Measurements from ENCODE around the gene MAMDC2. TPM values are rescaled to one million over a fixed set of nuclear protein-coding genes. Genes with fewer than 3 reads are reported as not detected.
A peak's percentile ranks its signal among the peaks of the same experiment; 100 is the strongest.

The MAMDC2 gene
- total and polyA plus RNA-seq, 8 donors = 6.1 to 23.6 (median 7.6) TPM

- no peak for TF ChIP-seq CTCF (IDR thresholded peaks at IDR 0.05)
- no peak for DNase-seq
- Histone ChIP-seq H3K27ac (no peak overlapping the region), H3K9me3 (no peaks in the 10 kb centered on the region), H3K4me3 (no peak overlapping the region), H3K4me1 (no peaks in the 10 kb centered on the region), H3K27me3 (no peaks in the 10 kb centered on the region), H3K36me3 (no peaks in the 10 kb centered on the region)
- intact Hi-C loops (cut with DNase I) = no loop called here
- ATAC-seq = no peak
These were observed 33.6 kb upstream of the MAMDC2 start for GRCh38 chr9:70010015-70010414.

GRCh38 chr9:70011366-70011765 is 32.3 kb upstream of the MAMDC2 start:
- Histone ChIP-seq H3K4me1 (no peaks in the 10 kb centered on the region), H3K36me3 (no peaks in the 10 kb centered on the region), H3K27me3 (no peaks in the 10 kb centered on the region), H3K9me3 (no peaks in the 10 kb centered on the region), H3K27ac (no peak overlapping the region), H3K4me3 (no peak overlapping the region)
- intact Hi-C loops (cut with DNase I) = no loop called here
- ATAC-seq (no peak), DNase-seq (no peak)
- TF ChIP-seq CTCF (IDR thresholded peaks at IDR 0.05) = no peak

GRCh38 chr9:70012569-70012968 is 31.1 kb upstream of the MAMDC2 start:
- Histone ChIP-seq H3K4me3 (no peak overlapping the region), H3K27ac (no peak overlapping the region), H3K9me3 (no peaks in the 10 kb centered on the region), H3K36me3 (no peaks in the 10 kb centered on the region), H3K4me1 (no peaks in the 10 kb centered on the region), H3K27me3 (no peaks in the 10 kb centered on the region)
- no peak for DNase-seq
- no peak for TF ChIP-seq CTCF (IDR thresholded peaks at IDR 0.05)
- intact Hi-C loops (cut with DNase I) = no loop called here
- ATAC-seq = no peak

GRCh38 chr9:70013598-70014196 is 30.0 kb upstream of the MAMDC2 start:
- intact Hi-C loops (cut with DNase I) = no loop called here
- no peaks in the 10 kb centered on the region for H3K4me1 ChIP-seq
- ATAC-seq (peak; percentile 22), DNase-seq (no peak)
- no peaks in the 10 kb centered on the region for H3K27me3 ChIP-seq
- H3K27ac ChIP-seq = no peak overlapping the region
- no peaks in the 10 kb centered on the region for H3K36me3 ChIP-seq
- H3K9me3 ChIP-seq = no peaks in the 10 kb centered on the region
- TF ChIP-seq CTCF (IDR thresholded peaks at IDR 0.05) = no peak
- H3K4me3 ChIP-seq = no peak overlapping the region

- no peaks in the 10 kb centered on the region for H3K9me3 ChIP-seq
- TF ChIP-seq CTCF (IDR thresholded peaks at IDR 0.05) = no peak
- no peak overlapping the region for H3K4me3 ChIP-seq
- ATAC-seq (no peak), DNase-seq (no peak)
- intact Hi-C loops (cut with DNase I) = no loop called here
- no peaks in the 10 kb centered on the region for H3K4me1 ChIP-seq
- no peaks in the 10 kb centered on the region for H3K27me3 ChIP-seq
- no peak overlapping the region for H3K27ac ChIP-seq
- no peaks in the 10 kb centered on the region for H3K36me3 ChIP-seq
These were observed 28.5 kb upstream of the MAMDC2 start for GRCh38 chr9:70015099-70015498.

Data from left lung (tissue), 10 donors.